Colon (tissue), 2 donors: ENCODE results near the gene INPP5D.
"Not testable (repeated sequence)": the region's sequence is repeated elsewhere in the genome, so short reads cannot be mapped to it uniquely, and the experiment has no call there.

ENCODE experiments used
- FAIRE-seq: peaks from 2 replicates; lab custom pipeline; 2012; peaks lifted over from hg19 to GRCh38; lab: Jason Lieb, UNC
- donor health status: control.
- donor health status: control.

INPP5D gene

GRCh38 chr2:233053928-233054784, 6.0 kb upstream of the INPP5D start:
- FAIRE-seq: no peak

DNA sequence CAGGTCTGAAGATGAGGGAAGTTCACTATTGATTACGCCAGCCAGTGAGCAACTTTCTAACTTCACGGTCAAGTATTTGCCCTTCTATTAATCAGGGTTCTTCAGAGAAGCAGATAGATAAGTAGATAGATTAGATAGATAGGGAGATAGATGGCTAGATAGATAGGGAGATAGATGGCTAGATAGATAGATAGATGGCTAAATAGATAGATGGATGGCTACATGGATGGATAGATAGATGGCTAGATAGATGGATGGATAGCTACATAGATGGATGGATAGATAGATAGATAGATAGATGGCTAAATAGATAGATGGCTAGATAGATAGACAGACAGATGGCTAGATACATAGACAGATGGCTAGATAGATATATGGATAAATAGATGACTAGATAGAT, 4.8 kb upstream of the INPP5D start:
- no peak for FAIRE-seq

- no peak for FAIRE-seq
These were observed 3.1 kb upstream of the INPP5D start for GRCh38 chr2:233056961-233057605.

- FAIRE-seq: no peak
These were observed 1.2 kb upstream of the INPP5D start for GRCh38 chr2:233058717-233059546.

DNA sequence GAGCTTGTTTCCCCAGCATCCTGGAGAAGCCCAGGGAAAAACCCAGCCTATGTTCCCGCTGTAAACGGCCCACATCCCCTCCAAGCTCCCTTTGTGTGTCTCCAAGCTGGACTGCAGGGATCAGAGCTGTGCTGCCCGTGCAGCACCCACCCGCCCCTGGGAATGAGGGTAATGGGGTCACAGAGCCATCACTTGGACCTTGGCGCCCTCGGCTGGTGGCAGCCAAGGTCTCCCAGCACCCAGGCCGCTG, 670 bp upstream of the INPP5D start:
- FAIRE-seq: no peak

DNA sequence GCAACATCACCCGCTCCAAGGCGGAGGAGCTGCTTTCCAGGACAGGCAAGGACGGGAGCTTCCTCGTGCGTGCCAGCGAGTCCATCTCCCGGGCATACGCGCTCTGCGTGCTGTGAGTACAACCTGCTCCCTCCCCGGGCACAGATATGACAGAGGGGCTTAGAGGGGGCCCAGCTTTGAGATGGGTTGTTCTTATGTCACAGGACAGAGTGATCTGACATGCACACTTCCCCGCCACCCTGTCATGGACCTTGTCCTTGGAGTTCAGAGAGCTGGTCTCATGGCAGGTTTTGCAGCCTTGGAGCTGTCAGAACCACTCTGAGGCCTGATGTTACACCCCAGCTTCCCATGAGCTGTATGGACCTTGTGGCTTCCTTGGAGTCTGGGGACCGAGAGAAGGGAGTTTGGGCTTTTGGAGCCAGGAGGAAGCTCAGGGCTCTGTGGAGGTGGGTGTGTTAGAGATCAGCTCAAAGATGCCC, 398 bp downstream of the INPP5D start:
- no peak for FAIRE-seq

DNA sequence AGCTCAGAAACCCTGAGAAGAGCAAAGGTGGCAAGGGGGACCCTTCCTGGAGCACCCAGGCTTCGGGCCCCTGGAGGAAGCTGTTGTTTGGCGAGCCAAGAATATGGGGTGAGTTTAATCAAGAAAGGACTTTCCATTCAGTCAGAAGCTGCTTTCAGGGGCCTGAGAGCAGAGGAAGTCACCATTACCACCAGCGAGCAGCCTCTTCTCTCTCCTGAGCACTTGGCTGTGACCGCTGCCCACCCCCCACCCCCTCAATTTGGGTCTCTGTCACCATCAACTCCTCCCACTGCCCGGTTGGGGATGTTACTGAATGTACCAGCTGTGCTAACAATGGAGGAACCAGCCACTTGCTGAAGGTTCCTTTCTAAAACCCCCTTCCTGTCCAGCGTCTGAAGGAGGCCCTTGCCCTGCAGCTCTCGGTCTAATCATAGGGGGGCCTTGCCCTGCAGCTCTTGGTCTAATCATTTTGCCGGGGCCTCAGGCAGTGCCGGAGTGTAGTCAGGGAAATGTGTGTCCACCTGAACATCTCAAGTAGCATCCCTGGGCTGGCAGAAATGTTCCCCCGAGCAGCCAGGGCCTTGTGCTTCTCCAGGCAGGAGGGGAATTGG, 943 bp downstream of the INPP5D start:
- no peak for FAIRE-seq

GRCh38 chr2:233061591-233062450, 1.7 kb downstream of the INPP5D start:
- FAIRE-seq: no peak

- no peak for FAIRE-seq
These were observed 2.3 kb downstream of the INPP5D start for GRCh38 chr2:233062451-233062850.

- FAIRE-seq: no peak
These were observed 2.8 kb downstream of the INPP5D start for GRCh38 chr2:233062946-233063268.

GRCh38 chr2:233063269-233063975, 3.3 kb downstream of the INPP5D start:
- FAIRE-seq: no peak

GRCh38 chr2:233063976-233064411, 3.9 kb downstream of the INPP5D start:
- no peak for FAIRE-seq

- no peak for FAIRE-seq
These were observed 4.5 kb downstream of the INPP5D start for GRCh38 chr2:233064530-233065199.

DNA sequence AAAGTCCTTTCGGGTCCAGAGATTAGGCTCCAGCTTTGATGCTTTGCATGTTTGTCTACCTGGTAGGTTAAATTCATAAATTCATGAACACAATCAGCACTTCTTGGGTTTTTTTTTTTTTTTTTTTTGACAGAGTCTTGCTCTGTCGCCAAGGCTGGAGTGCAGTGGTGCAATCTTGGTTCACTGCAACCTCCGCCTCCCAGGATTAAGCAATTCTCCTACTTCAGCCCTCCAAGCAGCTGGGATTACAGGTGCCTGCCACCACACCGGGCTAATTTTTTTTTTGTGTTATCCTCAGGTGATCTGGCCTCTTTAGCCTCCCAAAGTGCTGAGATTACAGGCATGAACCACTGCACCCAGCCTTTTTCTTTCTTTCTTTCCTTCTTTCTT, 5.1 kb downstream of the INPP5D start:
- FAIRE-seq: not testable (repeated sequence)

GRCh38 chr2:233065954-233066470, 5.9 kb downstream of the INPP5D start:
- no peak for FAIRE-seq

GRCh38 chr2:233068762-233069418, 8.7 kb downstream of the INPP5D start:
- FAIRE-seq: no peak

GRCh38 chr2:233072838-233073237, 12.7 kb downstream of the INPP5D start:
- no peak for FAIRE-seq

GRCh38 chr2:233074106-233074505, 14.0 kb downstream of the INPP5D start:
- no peak for FAIRE-seq

GRCh38 chr2:233075141-233075965, 15.2 kb downstream of the INPP5D start:
- FAIRE-seq: no peak
